Measurements from ENCODE around the gene TRIM43B. TPM values are rescaled to one million over a fixed set of nuclear protein-coding genes. Genes with fewer than 3 reads are reported as not detected.
"Not testable (repeated sequence)": the region's sequence is repeated elsewhere in the genome, so short reads cannot be mapped to it uniquely, and the experiment has no call there.

The TRIM43B gene
- total RNA-seq, result 0.39 TPM in 1 of 2 replicates, not detected in the other

- DNase-seq (ENCODE audit: extremely low read depth, low read depth, low spot score), result not testable (repeated sequence)
Observed at GRCh38 chr2:95484654-95485053, at the start of gene TRIM43B. TSS of gene TRIM43B (minus strand) at chr2:95484754. CDS start at chr2:95482714, 2,040 bp downstream.

GRCh38 chr2:95531254-95531771 is 46.8 kb upstream of the TRIM43B start:
- DNase-seq (ENCODE audit: extremely low read depth, low read depth, low spot score), result no peak

- peak; percentile 22 for DNase-seq (ENCODE audit: extremely low read depth, low read depth, low spot score)
Observed at GRCh38 chr2:95530734-95531133, 46.2 kb upstream of the TRIM43B start.

- no peak for DNase-seq (ENCODE audit: extremely low read depth, low read depth, low spot score)
Observed at GRCh38 chr2:95526360-95527341, 42.1 kb upstream of the TRIM43B start.

- DNase-seq (ENCODE audit: extremely low read depth, low read depth, low spot score), result no peak
Observed at GRCh38 chr2:95525294-95526035, 40.9 kb upstream of the TRIM43B start.

GRCh38 chr2:95524195-95524594 is 39.6 kb upstream of the TRIM43B start:
- no peak for DNase-seq (ENCODE audit: extremely low read depth, low read depth, low spot score)

- no peak for DNase-seq (ENCODE audit: extremely low read depth, low read depth, low spot score)
Observed at GRCh38 chr2:95514718-95515117, 30.2 kb upstream of the TRIM43B start.

- DNase-seq (ENCODE audit: extremely low read depth, low read depth, low spot score), result not testable (repeated sequence)
Observed at GRCh38 chr2:95514226-95514625, 29.7 kb upstream of the TRIM43B start.

GRCh38 chr2:95509408-95509807 is 24.9 kb upstream of the TRIM43B start:
- DNase-seq (ENCODE audit: extremely low read depth, low read depth, low spot score), result no peak

GRCh38 chr2:95505222-95505621 is 20.7 kb upstream of the TRIM43B start:
- DNase-seq (ENCODE audit: extremely low read depth, low read depth, low spot score), result no peak

- DNase-seq (ENCODE audit: extremely low read depth, low read depth, low spot score), result no peak
Observed at GRCh38 chr2:95500854-95501253, 16.3 kb upstream of the TRIM43B start.

GRCh38 chr2:95492076-95492475 is 7.5 kb upstream of the TRIM43B start:
- not testable (repeated sequence) for DNase-seq (ENCODE audit: extremely low read depth, low read depth, low spot score)

- DNase-seq (ENCODE audit: extremely low read depth, low read depth, low spot score), result not testable (repeated sequence)
Observed at GRCh38 chr2:95475025-95475424, 9.5 kb downstream of the TRIM43B start.

- DNase-seq (ENCODE audit: extremely low read depth, low read depth, low spot score), result not testable (repeated sequence)
Observed at GRCh38 chr2:95467984-95468383, 16.6 kb downstream of the TRIM43B start.

GRCh38 chr2:95466572-95466971 is 18.0 kb downstream of the TRIM43B start:
- not testable (repeated sequence) for DNase-seq (ENCODE audit: extremely low read depth, low read depth, low spot score)

GRCh38 chr2:95463292-95463691 is 21.3 kb downstream of the TRIM43B start:
- not testable (repeated sequence) for DNase-seq (ENCODE audit: extremely low read depth, low read depth, low spot score)

GRCh38 chr2:95445317-95445716 is 39.2 kb downstream of the TRIM43B start:
- not testable (repeated sequence) for DNase-seq (ENCODE audit: extremely low read depth, low read depth, low spot score)

- DNase-seq (ENCODE audit: extremely low read depth, low read depth, low spot score), result not testable (repeated sequence)
Observed at GRCh38 chr2:95442474-95443099, 42.0 kb downstream of the TRIM43B start.

GRCh38 chr2:95435872-95436209 is 48.7 kb downstream of the TRIM43B start:
- DNase-seq (ENCODE audit: extremely low read depth, low read depth, low spot score), result not testable (repeated sequence)

- not testable (repeated sequence) for DNase-seq (ENCODE audit: extremely low read depth, low read depth, low spot score)
Observed at GRCh38 chr2:95435162-95435871, 49.2 kb downstream of the TRIM43B start.

All from glomerular endothelial cell (primary cell).